Measurements from ENCODE around the gene WASL.
"Not testable (repeated sequence)": the region's sequence is repeated elsewhere in the genome, so short reads cannot be mapped to it uniquely, and the experiment has no call there.

Gene WASL

GRCh38 chr7:123729218-123729578, 19.6 kb downstream of the WASL start:
- no peak for DNase-seq

- DNase-seq, result no peak
These were observed 21.5 kb downstream of the WASL start for GRCh38 chr7:123727071-123727837.

- DNase-seq, result no peak
These were observed 23.1 kb downstream of the WASL start for GRCh38 chr7:123725586-123726171.

GRCh38 chr7:123724817-123725253, 24.0 kb downstream of the WASL start:
- DNase-seq, result no peak

GRCh38 chr7:123723913-123724312, 24.9 kb downstream of the WASL start:
- no peak for DNase-seq

- not testable (repeated sequence) for DNase-seq
These were observed 28.3 kb downstream of the WASL start for GRCh38 chr7:123720527-123720926.

- DNase-seq, result no peak
These were observed 29.5 kb downstream of the WASL start for GRCh38 chr7:123719197-123719721.

- no peak for DNase-seq
These were observed 30.0 kb downstream of the WASL start for GRCh38 chr7:123718773-123719172.

- no peak for DNase-seq
These were observed 31.1 kb downstream of the WASL start for GRCh38 chr7:123717689-123718088.

- no peak for DNase-seq
These were observed 31.9 kb downstream of the WASL start for GRCh38 chr7:123716877-123717276.

- DNase-seq, result no peak
These were observed 33.0 kb downstream of the WASL start for GRCh38 chr7:123715799-123716198.

- no peak for DNase-seq
These were observed 33.6 kb downstream of the WASL start for GRCh38 chr7:123715198-123715597.

- DNase-seq, result no peak
These were observed 34.3 kb downstream of the WASL start for GRCh38 chr7:123714296-123715080.

GRCh38 chr7:123712619-123713018, 36.2 kb downstream of the WASL start:
- no peak for DNase-seq

- DNase-seq, result no peak
These were observed 36.9 kb downstream of the WASL start for GRCh38 chr7:123711832-123712293.

GRCh38 chr7:123710683-123711082, 38.1 kb downstream of the WASL start:
- no peak for DNase-seq

GRCh38 chr7:123709525-123709924, 39.3 kb downstream of the WASL start:
- no peak for DNase-seq

- no peak for DNase-seq
These were observed 43.4 kb downstream of the WASL start for GRCh38 chr7:123705211-123705901.

- DNase-seq, result no peak
These were observed 52.7 kb downstream of the WASL start for GRCh38 chr7:123695944-123696677.

- no peak for DNase-seq
These were observed 56.3 kb downstream of the WASL start for GRCh38 chr7:123692471-123692877.

- DNase-seq, result no peak
These were observed 58.3 kb downstream of the WASL start for GRCh38 chr7:123690550-123690949.

- DNase-seq, result no peak
These were observed 59.6 kb downstream of the WASL start for GRCh38 chr7:123689250-123689649.
